Sigmoid colon (tissue), 7 donors: Measurements from ENCODE around the gene TUBGCP6. TPM values are rescaled to one million over a fixed set of nuclear protein-coding genes. Genes with fewer than 3 reads are reported as not detected.
A peak's percentile ranks its signal among the peaks of the same experiment; 100 is the strongest.

ENCODE experiments used
- DNase-seq: peaks from one replicate; pipeline ENCODE4 v3.0.0-alpha.2; 2019
- H3K27ac ChIP-seq, 4 donors: fragments of 200-600 bp; sonication (generic); one replicate each; pipeline ENCODE4 v1.5.1; 2016 to 2019; ENCODE audit warnings: mild to moderate bottlenecking in 1 of 4
- H3K27me3 ChIP-seq, 3 donors: fragments of 200-600 bp; sonication (generic); one replicate each; pipeline ENCODE4 v1.5.1; 2019; ENCODE audit warnings: mild to moderate bottlenecking in 1 of 3
- H3K36me3 ChIP-seq, 4 donors: fragments of 200-600 bp; sonication (generic); one replicate each; pipeline ENCODE4 v1.5.1; 2016 to 2019
- H3K4me1 ChIP-seq, 4 donors: fragments of 200-600 bp; sonication (generic); one replicate each; pipeline ENCODE4 v1.5.1; 2017 to 2019
- H3K4me3 ChIP-seq, 4 donors: fragments of 200-600 bp; sonication (generic); one replicate each; pipeline ENCODE4 v1.5.1; 2017 to 2019; ENCODE audit warnings: mild to moderate bottlenecking in 2 of 4, moderate library complexity in 1 of 4
- H3K9me3 ChIP-seq, 4 donors: fragments of 200-600 bp in 3 of 4; sonication (generic) in 3 of 4; one replicate each; pipeline versions ENCODE4 v1.5.1 to v1.6.1; 2013 to 2019
- EP300 ChIP-seq, 4 donors: sonication (generic); formaldehyde crosslinking; IDR thresholded peaks; one replicate each; pipeline ENCODE4 v1.6.1; 2017; ENCODE audit warnings: antibody characterized with exemption in 4 of 4
- POLR2A ChIP-seq, 2 donors: fragments of 450-650 bp; IDR thresholded peaks; one replicate each; pipeline ENCODE4 v1.6.1; 2016; ENCODE audit warnings: antibody characterized with exemption in 2 of 2, mild to moderate bottlenecking in 2 of 2, moderate library complexity in 2 of 2
- POLR2AphosphoS5 ChIP-seq, 4 donors: sonication (generic); formaldehyde crosslinking; IDR thresholded peaks; one replicate each; pipeline ENCODE4 v1.6.1; 2017; ENCODE audit warnings: antibody characterized with exemption in 4 of 4
- WGBS, 2 donors: extraction: QIAGEN DNeasy Blood & Tissue Kit; methylation state at CpG; one replicate each; pipeline ENCODE4 v1.1.7; 2013; 5-methylcytosine and 5-hydroxymethylcytosine counted together
- intact Hi-C: fragments of 100-400 bp; cut with DNase I; formaldehyde crosslinking; loops from one replicate; pipeline ENCODE4 v1.15.1; 2023
- polyA plus RNA-seq, 3 donors: library from polyadenylated mRNA; stranded (reverse); fragments of 200-250 nt; gene quantifications; one replicate each; pipeline ENCODE4 v1.2.3, GENCODE V29; 2013
- total RNA-seq, 4 donors: library from RNA; depleted of rRNA; stranded (reverse); fragments of >200 nt; gene quantifications; one replicate each; pipeline ENCODE4 v1.1.0, GENCODE V29; 2016
- TF ChIP-seq, protein P1 (sequence below), 4 experiments: fragments of 450-650 bp in 3 of 4; fragments of 200-600 bp in 1 of 4; IDR thresholded peaks; one replicate each; pipeline ENCODE4 v1.5.1; 2016 to 2019; ENCODE audit warnings: antibody characterized with exemption in 4 of 4, mild to moderate bottlenecking in 3 of 4, moderate library complexity in 2 of 4
- donor health status: healthy with polysubstance abuse.
- donor health status: Bipolar disorder and iron deficiency.
- donor health status: healthy.

Gene TUBGCP6
- total and polyA plus RNA-seq, 7 donors, result 4.6 to 67.0 (median 26.4) TPM

DNA sequence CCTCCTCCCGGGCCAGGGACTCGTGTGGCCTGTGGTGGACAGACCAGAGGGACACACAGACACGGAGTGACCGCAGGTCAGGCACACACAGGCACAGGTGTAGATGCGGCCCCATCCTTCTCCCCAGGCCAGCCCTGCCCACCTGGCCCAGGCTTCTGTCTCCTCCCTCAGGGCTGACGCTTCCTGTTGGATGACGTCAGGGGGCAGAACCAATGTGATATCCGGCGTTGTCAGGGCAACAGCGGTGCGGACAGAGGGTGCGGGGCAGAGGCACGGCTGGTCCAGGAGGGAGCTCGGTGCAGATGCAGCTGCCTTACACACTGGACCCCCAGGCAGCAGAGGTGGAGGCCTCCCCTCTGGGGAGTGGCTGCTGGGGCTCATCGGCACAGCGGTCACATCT, 2.9 kb upstream of the TUBGCP6 start:
- TF ChIP-seq EP300 (IDR thresholded peaks at IDR 0.05), result no peak
- TF ChIP-seq, protein P1, sequence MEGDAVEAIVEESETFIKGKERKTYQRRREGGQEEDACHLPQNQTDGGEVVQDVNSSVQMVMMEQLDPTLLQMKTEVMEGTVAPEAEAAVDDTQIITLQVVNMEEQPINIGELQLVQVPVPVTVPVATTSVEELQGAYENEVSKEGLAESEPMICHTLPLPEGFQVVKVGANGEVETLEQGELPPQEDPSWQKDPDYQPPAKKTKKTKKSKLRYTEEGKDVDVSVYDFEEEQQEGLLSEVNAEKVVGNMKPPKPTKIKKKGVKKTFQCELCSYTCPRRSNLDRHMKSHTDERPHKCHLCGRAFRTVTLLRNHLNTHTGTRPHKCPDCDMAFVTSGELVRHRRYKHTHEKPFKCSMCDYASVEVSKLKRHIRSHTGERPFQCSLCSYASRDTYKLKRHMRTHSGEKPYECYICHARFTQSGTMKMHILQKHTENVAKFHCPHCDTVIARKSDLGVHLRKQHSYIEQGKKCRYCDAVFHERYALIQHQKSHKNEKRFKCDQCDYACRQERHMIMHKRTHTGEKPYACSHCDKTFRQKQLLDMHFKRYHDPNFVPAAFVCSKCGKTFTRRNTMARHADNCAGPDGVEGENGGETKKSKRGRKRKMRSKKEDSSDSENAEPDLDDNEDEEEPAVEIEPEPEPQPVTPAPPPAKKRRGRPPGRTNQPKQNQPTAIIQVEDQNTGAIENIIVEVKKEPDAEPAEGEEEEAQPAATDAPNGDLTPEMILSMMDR (IDR thresholded peaks at IDR 0.05), result no peak
- TF ChIP-seq POLR2AphosphoS5 (IDR thresholded peaks at IDR 0.05), result no peak
- no peak for TF ChIP-seq POLR2A (IDR thresholded peaks at IDR 0.05)
- no peak for DNase-seq
- Histone ChIP-seq H3K27me3 (no peaks in the 10 kb centered on the region), H3K4me1 (peaks cover 0 to 70% (median 48%) of the 10 kb centered on the region in 4 donors), H3K27ac (no peak overlapping the region), H3K4me3 (no peak overlapping the region), H3K36me3 (peaks cover 0 to 14% (median 3%) of the 10 kb centered on the region in 4 donors), H3K9me3 (no peaks in the 10 kb centered on the region)
- 25 to 51% methylated on average over 16 of the region's 16 CpGs for WGBS, 2 donors
- intact Hi-C loops, result loop anchor here (2.0 to 5.0 kb wide), 2 partner anchors 55 to 280 kb away; partner anchors contain the start of gene SCO2

DNA sequence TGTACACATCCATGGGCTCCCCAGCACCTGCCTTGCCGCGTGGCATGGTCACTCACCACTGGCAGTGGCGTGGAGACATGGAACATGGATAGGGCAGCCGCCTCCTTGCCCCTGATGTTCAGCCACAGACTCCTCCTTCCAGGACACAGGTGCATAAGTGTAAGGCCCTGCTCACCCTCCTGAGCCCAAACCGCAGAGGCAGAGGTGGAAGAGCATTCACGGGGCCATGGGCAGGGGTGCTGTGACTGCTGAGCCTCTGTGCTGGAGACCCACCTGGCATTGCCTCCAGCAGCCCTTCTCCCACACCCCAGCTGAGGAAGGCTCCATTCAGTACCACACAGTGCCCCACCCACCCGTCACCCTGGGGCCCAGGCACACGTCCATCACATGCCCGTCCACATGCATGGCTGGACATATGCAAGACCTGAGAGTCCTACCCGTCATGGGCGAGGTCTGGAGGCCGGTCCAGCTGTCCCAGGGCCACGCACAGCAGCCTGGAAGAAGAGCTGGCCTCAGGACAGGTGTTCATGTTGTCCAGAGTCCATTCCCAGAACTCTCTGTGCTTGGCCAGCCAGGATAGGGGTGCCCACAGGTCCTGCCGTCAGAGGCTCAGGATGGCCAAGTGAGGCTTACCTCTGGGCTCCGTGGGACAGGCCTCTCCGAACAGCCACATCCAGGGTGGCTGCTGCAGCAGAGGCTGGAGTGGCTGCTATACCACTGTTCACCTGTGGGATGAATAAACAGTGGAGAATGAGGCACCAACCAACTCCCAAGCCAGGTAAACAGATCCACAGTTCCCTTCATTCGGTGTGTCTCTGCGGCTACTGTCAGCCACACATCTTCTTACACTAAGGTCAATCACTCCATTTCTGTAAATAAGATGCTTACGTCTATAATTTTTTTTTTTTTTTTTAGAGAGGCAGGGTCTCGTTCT, 1.7 kb upstream of the TUBGCP6 start:
- TF ChIP-seq POLR2A (IDR thresholded peaks at IDR 0.05), result no peak
- no peak for TF ChIP-seq EP300 (IDR thresholded peaks at IDR 0.05)
- TF ChIP-seq, protein P1 (IDR thresholded peaks at IDR 0.05), result no peak
- TF ChIP-seq POLR2AphosphoS5 (IDR thresholded peaks at IDR 0.05), result no peak
- no peaks in the 10 kb centered on the region for H3K27me3 ChIP-seq
- H3K9me3 ChIP-seq, result no peaks in the 10 kb centered on the region
- DNase-seq, result no peak
- peak overlapping the region in 1 of 4 donors; percentile 92 for H3K27ac ChIP-seq
- H3K4me1 ChIP-seq, result peaks cover 3 to 74% (median 54%) of the 10 kb centered on the region in 4 donors
- H3K4me3 ChIP-seq, result no peak overlapping the region
- intact Hi-C loops, result loop anchor here (2.0 to 5.0 kb wide), 2 partner anchors 56 to 281 kb away; partner anchors contain the start of gene SCO2
- WGBS, 2 donors, result 88% methylated on average over 20 of the region's 20 CpGs
- H3K36me3 ChIP-seq, result peaks cover 0 to 14% (median 3%) of the 10 kb centered on the region in 4 donors

DNA sequence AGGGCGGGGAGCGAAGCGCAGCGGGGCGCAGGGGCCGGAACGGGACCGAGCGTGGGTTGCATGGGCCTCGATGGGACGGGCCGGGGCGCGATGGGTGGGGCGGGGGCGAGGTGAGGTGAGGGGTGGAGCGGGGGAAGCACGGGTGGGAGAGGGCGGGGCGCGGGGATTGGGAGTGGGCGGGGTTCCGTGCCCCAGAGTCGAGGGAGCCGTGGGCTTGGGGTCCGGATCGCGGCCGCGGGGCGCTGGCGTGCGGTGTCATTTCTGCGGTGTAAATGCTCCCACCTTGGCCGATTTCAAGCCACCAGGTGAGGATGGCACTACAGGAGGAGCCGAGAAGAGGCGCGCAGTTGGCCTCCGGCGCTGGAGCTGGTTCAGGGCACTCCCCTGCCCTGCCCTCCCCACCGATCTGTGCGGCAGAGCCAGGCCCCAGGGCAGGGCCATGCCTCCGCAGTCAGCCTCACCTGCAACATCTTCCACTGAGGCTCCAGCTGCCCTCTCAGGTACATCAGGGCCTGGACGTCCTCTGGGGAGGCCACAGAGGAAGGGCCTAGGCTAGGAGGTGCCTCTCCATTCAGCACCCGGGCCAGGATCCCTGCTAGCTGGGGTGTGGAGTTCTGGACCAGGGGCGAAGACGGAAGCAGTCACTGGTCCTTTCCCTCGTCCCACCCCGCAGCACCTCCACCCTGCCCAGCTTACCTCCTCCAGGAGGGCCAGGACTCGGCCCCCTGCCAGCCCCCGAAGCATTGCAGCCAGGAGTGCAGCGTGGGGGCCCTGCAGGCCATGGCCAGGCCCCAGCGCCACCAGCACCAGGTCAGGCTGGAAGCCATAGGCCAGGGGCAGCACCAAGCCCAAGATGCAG, 620 bp upstream of the TUBGCP6 start:
- intact Hi-C loops, result loop anchor here (2.0 to 5.0 kb wide), 2 partner anchors 57 to 282 kb away; partner anchors contain the start of gene SCO2

More for the DNA sequence above, 620 bp upstream of the TUBGCP6 start:
- TF ChIP-seq EP300 (IDR thresholded peaks at IDR 0.05), result no peak
- TF ChIP-seq POLR2AphosphoS5 (IDR thresholded peaks at IDR 0.05), result no peak
- TF ChIP-seq, protein P1 (IDR thresholded peaks at IDR 0.05), result no peak
- TF ChIP-seq POLR2A (IDR thresholded peaks at IDR 0.05), result no peak
- Histone ChIP-seq H3K27ac (peak overlapping the region; percentile 92 to 97 (median 96)), H3K9me3 (no peaks in the 10 kb centered on the region), H3K4me3 (peak overlapping the region; percentile 84 to 94 (median 89)), H3K36me3 (peaks cover 0 to 14% (median 3%) of the 10 kb centered on the region in 4 donors), H3K4me1 (peaks cover 3 to 74% (median 54%) of the 10 kb centered on the region in 4 donors), H3K27me3 (no peaks in the 10 kb centered on the region)
- 11 to 15% methylated on average over 53 of the region's 53 CpGs for WGBS, 2 donors
- no peak for DNase-seq
